Right lung (tissue), 10 donors: ENCODE results near the gene CYBC1. TPM values are rescaled to one million over a fixed set of nuclear protein-coding genes. Genes with fewer than 3 reads are reported as not detected.

Experiments used
- DNase-seq, 2 donors: peaks; one replicate each; pipeline ENCODE4 v3.0.0-alpha.2; 2013
- long read RNA-seq, 8 donors: transcript quantifications; one replicate each; lab custom pipeline, GENCODE V29; 2026
- polyA plus RNA-seq, 5 donors: library from polyadenylated mRNA; unstranded; fragments of 120-200 nt; gene quantifications; one replicate each; pipeline versions ENCODE4 v1.2.1 to v1.2.3, GENCODE V29; 2013; ENCODE audit warnings: inconsistent platforms in 1 of 5, low replicate concordance in 1 of 5; ENCODE audit not compliant: insufficient read length in 5 of 5, insufficient read depth in 1 of 5

The CYBC1 gene
- polyA plus RNA-seq: 10 to 100 TPM; 40.8 to 54.6 (median 48.9) TPM
- long read RNA-seq, donor 1, transcript CYBC1-201 (7 exons, 2,093 nt): major isoform, 7 of 104 reads
- long read RNA-seq, donor 1, partial matches to known transcripts: 66 of 104 reads
- long read RNA-seq, donor 1, other reads (novel, unspliced or antisense): 26 of 104 reads
- long read RNA-seq, donor 2, partial matches to known transcripts: 0 of 7 reads
- long read RNA-seq, donor 2, other reads (novel, unspliced or antisense): 0 of 7 reads
- long read RNA-seq, donor 3, full-length matches to known transcripts: 15 of 15 reads
- long read RNA-seq, donor 3, partial matches to known transcripts: 0 of 15 reads
- long read RNA-seq, donor 3, other reads (novel, unspliced or antisense): 0 of 15 reads
- long read RNA-seq, donor 4, partial matches to known transcripts: 27 of 46 reads
- long read RNA-seq, donor 4, other reads (novel, unspliced or antisense): 12 of 46 reads
- long read RNA-seq, donor 5, full-length matches to known transcripts: 14 of 14 reads
- long read RNA-seq, donor 5, partial matches to known transcripts: 0 of 14 reads
- long read RNA-seq, donor 5, other reads (novel, unspliced or antisense): 0 of 14 reads
- long read RNA-seq, donor 6, transcript CYBC1-201 (7 exons, 2,093 nt): major isoform, 18 of 90 reads
- long read RNA-seq, donor 6, partial matches to known transcripts: 47 of 90 reads
- long read RNA-seq, donor 6, other reads (novel, unspliced or antisense): 19 of 90 reads
- long read RNA-seq, donor 7, transcript CYBC1-201 (7 exons, 2,093 nt): major isoform, 7 of 66 reads
- long read RNA-seq, donor 7, partial matches to known transcripts: 16 of 66 reads
- long read RNA-seq, donor 7, other reads (novel, unspliced or antisense): 38 of 66 reads
- long read RNA-seq, donor 8, partial matches to known transcripts: 19 of 31 reads
- long read RNA-seq, donor 8, other reads (novel, unspliced or antisense): 5 of 31 reads

GRCh38 chr17:82450357-82451106 lies at the start of gene CYBC1:
CYBC1 (minus strand) TSS chr17:82450752; CDS start chr17:82449254, 1,498 bp downstream.
- peak; percentile 90 to 92 for DNase-seq

GRCh38 chr17:82497483-82498405 lies 47.2 kb upstream of the CYBC1 start:
- peak; percentile 45 to 62 for DNase-seq

GRCh38 chr17:82496529-82497434 lies 46.2 kb upstream of the CYBC1 start:
- DNase-seq: peak; percentile 92 to 96

GRCh38 chr17:82495844-82496528 lies 45.4 kb upstream of the CYBC1 start:
- no peak for DNase-seq

GRCh38 chr17:82494236-82495055 lies 43.9 kb upstream of the CYBC1 start:
- peak; percentile 86 to 90 for DNase-seq

- no peak for DNase-seq
Measured at GRCh38 chr17:82493226-82493781, 42.8 kb upstream of the CYBC1 start.

GRCh38 chr17:82492643-82493225 lies 42.2 kb upstream of the CYBC1 start:
- no peak for DNase-seq

GRCh38 chr17:82491533-82491932 lies 41.0 kb upstream of the CYBC1 start:
- no peak for DNase-seq

- DNase-seq: no peak
Measured at GRCh38 chr17:82491196-82491530, 40.6 kb upstream of the CYBC1 start.

- DNase-seq: no peak
Measured at GRCh38 chr17:82490512-82491195, 40.1 kb upstream of the CYBC1 start.

- DNase-seq: no peak
Measured at GRCh38 chr17:82489851-82490511, 39.4 kb upstream of the CYBC1 start.

- no peak for DNase-seq
Measured at GRCh38 chr17:82489117-82489516, 38.6 kb upstream of the CYBC1 start.

- peak; percentile 35 to 59 for DNase-seq
Measured at GRCh38 chr17:82487910-82488309, 37.4 kb upstream of the CYBC1 start.

- no peak for DNase-seq
Measured at GRCh38 chr17:82486231-82487094, 35.9 kb upstream of the CYBC1 start.

GRCh38 chr17:82483836-82484235 lies 33.3 kb upstream of the CYBC1 start:
- DNase-seq: no peak
